ENCODE data around the gene ZDHHC1.

- TF ChIP-seq BACH2 (CRISPR knock-in tag; IDR thresholded peaks at IDR 0.05; ENCODE audit: borderline replicate concordance) (no peak), ESRRG (CRISPR knock-in tag; IDR thresholded peaks at IDR 0.05) (no peak), ZFP3 (CRISPR knock-in tag; IDR thresholded peaks at IDR 0.05) (no peak), CREB5 (CRISPR knock-in tag; IDR thresholded peaks at IDR 0.05; ENCODE audit: low read depth) (no peak), RARB (CRISPR knock-in tag; IDR thresholded peaks at IDR 0.05) (no peak), POU6F1 (CRISPR knock-in tag; IDR thresholded peaks at IDR 0.05; ENCODE audit: borderline replicate concordance, low read depth) (no peak), SNAI2 (CRISPR knock-in tag; IDR thresholded peaks at IDR 0.05) (no peak), ZNF565 (CRISPR knock-in tag; conservative IDR thresholded peaks at IDR 0.05; ENCODE audit: low read depth) (no peak)
These were observed 19.1 kb downstream of the ZDHHC1 start for GRCh38 chr16:67397036-67397801.

All from SK-N-SH treated with all-trans-retinoic acid at 6 μM for 48 hours (cell line).